H9 (cell line): Measurements from ENCODE around the gene SHTN1. TPM values are rescaled to one million over a fixed set of nuclear protein-coding genes. Genes with fewer than 3 reads are reported as not detected.

Experiments
- DNase-seq: peaks from one replicate; pipeline ENCODE4 v3.0.0-alpha.2; 2017
- H2AFZ ChIP-seq: one replicate; pipeline ENCODE4 v1.6.1; 2013; ENCODE audit warnings: mild to moderate bottlenecking, low read length, control low read depth, moderate library complexity
- H2AK5ac ChIP-seq: 2 replicates; pipeline ENCODE4 v1.6.1; 2013; ENCODE audit warnings: low read length, control low read depth, mixed read lengths; ENCODE audit not compliant: insufficient read length
- H2BK120ac ChIP-seq: one replicate; pipeline ENCODE4 v1.6.1; 2013; ENCODE audit warnings: low read depth, mild to moderate bottlenecking, low read length, control low read depth, inconsistent platforms; ENCODE audit not compliant: poor library complexity, severe bottlenecking
- H2BK12ac ChIP-seq: 2 replicates; pipeline ENCODE4 v1.6.1; 2013; ENCODE audit warnings: low read length, control low read depth, mixed read lengths, low read depth; ENCODE audit not compliant: insufficient read length
- H2BK15ac ChIP-seq: 2 replicates; pipeline ENCODE4 v1.6.1; 2013; ENCODE audit warnings: low read depth, low read length, control low read depth
- H2BK20ac ChIP-seq: one replicate; pipeline ENCODE4 v1.6.1; 2013; ENCODE audit warnings: low read depth, mild to moderate bottlenecking, low read length, control low read depth, inconsistent platforms; ENCODE audit not compliant: poor library complexity, severe bottlenecking
- H2BK5ac ChIP-seq: 2 replicates; pipeline ENCODE4 v1.6.1; 2013; ENCODE audit warnings: low read length, control low read depth, mixed read lengths; ENCODE audit not compliant: insufficient read length
- H3K14ac ChIP-seq: 2 replicates; pipeline ENCODE4 v1.6.1; 2013; ENCODE audit warnings: low read length, control low read depth; ENCODE audit not compliant: insufficient read depth
- H3K18ac ChIP-seq: 2 replicates; pipeline ENCODE4 v1.6.1; 2013; ENCODE audit warnings: low read depth, mild to moderate bottlenecking, mixed read lengths, low read length, control low read depth; ENCODE audit not compliant: insufficient read length
- H3K23ac ChIP-seq: 2 replicates; pipeline ENCODE4 v1.6.1; 2013; ENCODE audit warnings: low read length, control low read depth, mixed read lengths, low read depth; ENCODE audit not compliant: insufficient read length
- H3K23me2 ChIP-seq: 2 replicates; pipeline ENCODE4 v1.6.1; 2013; ENCODE audit warnings: low read depth, mild to moderate bottlenecking, mixed read lengths, low read length, control low read depth; ENCODE audit not compliant: insufficient read length, poor library complexity, severe bottlenecking
- H3K27ac ChIP-seq: 2 replicates; pipeline ENCODE4 v1.5.1; 2013; ENCODE audit warnings: low read length, control low read depth, mixed read lengths, low read depth; ENCODE audit not compliant: insufficient read length
- H3K27me3 ChIP-seq: 2 replicates; pipeline ENCODE4 v1.6.1; 2013; ENCODE audit warnings: low read length, control low read depth, inconsistent platforms; ENCODE audit not compliant: insufficient read depth
- H3K4ac ChIP-seq: 2 replicates; pipeline ENCODE4 v1.6.1; 2013; ENCODE audit warnings: low read depth, mild to moderate bottlenecking, control low read depth, inconsistent platforms, low read length, moderate library complexity
- H3K4me1 ChIP-seq: 2 replicates; pipeline ENCODE4 v1.6.1; 2013; ENCODE audit warnings: low read length, control low read depth, inconsistent platforms; ENCODE audit not compliant: insufficient read depth
- H3K4me2 ChIP-seq: 2 replicates; pipeline ENCODE4 v1.6.1; 2013; ENCODE audit warnings: low read length, control low read depth, mixed read lengths; ENCODE audit not compliant: insufficient read length, insufficient read depth
- H3K56ac ChIP-seq: 2 replicates; pipeline ENCODE4 v1.6.1; 2013; ENCODE audit warnings: low read depth, mild to moderate bottlenecking, mixed read lengths, low read length, control low read depth; ENCODE audit not compliant: insufficient read length
- H3K79me1 ChIP-seq: 2 replicates; pipeline ENCODE4 v1.6.1; 2013; ENCODE audit warnings: low read depth, mild to moderate bottlenecking, moderate library complexity, low read length, control low read depth, inconsistent platforms; ENCODE audit not compliant: insufficient read depth, poor library complexity, severe bottlenecking
- H3K79me2 ChIP-seq: 2 replicates; pipeline ENCODE4 v1.6.1; 2013; ENCODE audit warnings: low read length, control low read depth, inconsistent platforms; ENCODE audit not compliant: insufficient read depth
- H3K9ac ChIP-seq: 2 replicates; pipeline ENCODE4 v1.6.1; 2013; ENCODE audit warnings: low read length, control low read depth, mixed read lengths; ENCODE audit not compliant: insufficient read length; ENCODE audit errors: extremely low read depth
- H3K9me3 ChIP-seq: one replicate; pipeline ENCODE4 v1.6.1; 2013; ENCODE audit warnings: low read depth, low read length, inconsistent platforms; ENCODE audit not compliant: control insufficient read depth
- H3T11ph ChIP-seq: one replicate; pipeline ENCODE4 v1.6.1; 2013; ENCODE audit warnings: mild to moderate bottlenecking, low read length, control low read depth, inconsistent platforms
- H4K20me1 ChIP-seq: one replicate; pipeline ENCODE4 v1.6.1; 2013; ENCODE audit not compliant: control insufficient read depth, insufficient read length, insufficient read depth
- H4K5ac ChIP-seq: 2 replicates; pipeline ENCODE4 v1.6.1; 2013; ENCODE audit warnings: low read depth, mild to moderate bottlenecking, mixed read lengths, low read length, control low read depth; ENCODE audit not compliant: insufficient read length
- H4K8ac ChIP-seq: replicated peaks from 2 replicates; pipeline ENCODE4 v1.6.1; 2013; ENCODE audit warnings: low read length, control low read depth, mixed read lengths, low read depth; ENCODE audit not compliant: insufficient read length
- H4K91ac ChIP-seq: 2 replicates; pipeline ENCODE4 v1.6.1; 2013; ENCODE audit warnings: low read depth, mild to moderate bottlenecking, moderate library complexity, mixed read lengths, low read length, control low read depth; ENCODE audit not compliant: insufficient read length
- H3K27ac Mint-ChIP-seq, 3 experiments: 2 replicates in 2 of 3; 3 replicates in 1 of 3; pipeline ENCODE4 v1.8.0; 2020 to 2021; ENCODE audit warnings: mixed read lengths in 3 of 3, mild to moderate bottlenecking in 1 of 3, moderate library complexity in 1 of 3
- H3K27me3 Mint-ChIP-seq: 2 replicates; pipeline ENCODE4 v1.8.0; 2021; ENCODE audit warnings: low read depth, mild to moderate bottlenecking, moderate library complexity, mixed read lengths
- H3K36me3 Mint-ChIP-seq, 3 experiments: 2 replicates in 2 of 3; 3 replicates in 1 of 3; pipeline ENCODE4 v1.8.0; 2020 to 2021; ENCODE audit warnings: low read depth in 3 of 3, mixed read lengths in 3 of 3; ENCODE audit not compliant: insufficient read depth in 1 of 3
- H3K4me1 Mint-ChIP-seq, 2 experiments: 2 replicates each; pipeline ENCODE4 v1.8.0; 2020; ENCODE audit warnings: mixed read lengths in 2 of 2
- H3K4me3 Mint-ChIP-seq, 2 experiments: 2 replicates in 1 of 2; 3 replicates in 1 of 2; pipeline ENCODE4 v1.8.0; 2020 to 2021; ENCODE audit warnings: mild to moderate bottlenecking in 2 of 2, mixed read lengths in 2 of 2, moderate library complexity in 1 of 2
- H3K9me3 Mint-ChIP-seq, 2 experiments: 2 replicates in 1 of 2; 3 replicates in 1 of 2; pipeline ENCODE4 v1.8.0; 2020; ENCODE audit warnings: mild to moderate bottlenecking in 2 of 2, mixed read lengths in 2 of 2, moderate library complexity in 1 of 2
- WGBS: extraction: QIAGEN DNeasy Blood & Tissue Kit; methylation state at CpG from one replicate; pipeline ENCODE4 v1.1.7; 2013; ENCODE audit warnings: missing lambda C conversion rate, low lambda C conversion rate, mixed read lengths; ENCODE audit not compliant: insufficient read length; ENCODE audit errors: extremely low coverage; 5-methylcytosine and 5-hydroxymethylcytosine counted together
- total RNA-seq: library from RNA; stranded (reverse); gene quantifications from 2 replicates; pipeline ENCODE4 v1.2.1, GENCODE V29; 2021
- TF ChIP-seq, protein P1 (sequence below): fragments of 200-600 bp; sonication (generic); conservative IDR thresholded peaks from 3 replicates; pipeline ENCODE4 v1.8.0; 2021; ENCODE audit warnings: antibody characterized with exemption, mild to moderate bottlenecking

Gene SHTN1
- total RNA-seq, 1 experiment from 2014 or later: 22.1 TPM

DNA sequence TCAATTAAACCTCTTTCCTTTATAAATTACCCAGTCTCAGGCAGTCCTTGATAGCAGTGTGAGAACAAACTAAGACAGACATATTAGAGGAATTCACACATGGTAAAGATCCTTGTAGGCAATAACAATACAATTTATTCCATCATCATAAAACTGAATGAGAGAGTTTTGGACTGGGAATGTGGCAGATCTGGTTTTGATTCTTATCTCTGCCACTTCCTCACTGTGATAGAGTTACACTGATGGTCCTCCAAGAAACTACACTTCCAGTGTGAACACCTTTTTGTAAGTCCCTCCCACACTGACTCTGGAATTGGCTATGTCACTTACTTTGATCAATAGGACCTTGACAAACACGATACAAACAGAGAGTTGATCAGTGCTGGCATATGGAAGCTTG is 152.7 kb downstream of the SHTN1 start:
- no peak overlapping the region for H3K56ac ChIP-seq
- no peak overlapping the region for H2AFZ ChIP-seq
- WGBS: no CpG with 5 or more reads among the region's 1 CpG
- no peak overlapping the region for H3K23ac ChIP-seq
- H2BK15ac ChIP-seq: no peak overlapping the region
- H3K79me1 ChIP-seq: no peaks in the 10 kb centered on the region
- peaks cover 0 to 3% of the 10 kb centered on the region in 2 experiments; a peak in 2 of 5 replicates for H3K9me3 Mint-ChIP-seq
- no peaks in the 10 kb centered on the region for H4K20me1 ChIP-seq
- DNase-seq: no peak
- H4K91ac ChIP-seq: no peak overlapping the region
- H3K18ac ChIP-seq: no peak overlapping the region
- H3K27ac ChIP-seq: no peak overlapping the region
- H3K27me3 ChIP-seq: no peaks in the 10 kb centered on the region
- no peak overlapping the region for H4K5ac ChIP-seq
- H3K4ac ChIP-seq: no peak overlapping the region
- peaks cover 21 to 22% of the 10 kb centered on the region in 2 experiments for H3K4me1 Mint-ChIP-seq
- H2AK5ac ChIP-seq: no peak overlapping the region
- no peaks in the 10 kb centered on the region; a peak in 1 of 7 replicates for H3K36me3 Mint-ChIP-seq
- H3K79me2 ChIP-seq: no peaks in the 10 kb centered on the region
- TF ChIP-seq, protein P1, sequence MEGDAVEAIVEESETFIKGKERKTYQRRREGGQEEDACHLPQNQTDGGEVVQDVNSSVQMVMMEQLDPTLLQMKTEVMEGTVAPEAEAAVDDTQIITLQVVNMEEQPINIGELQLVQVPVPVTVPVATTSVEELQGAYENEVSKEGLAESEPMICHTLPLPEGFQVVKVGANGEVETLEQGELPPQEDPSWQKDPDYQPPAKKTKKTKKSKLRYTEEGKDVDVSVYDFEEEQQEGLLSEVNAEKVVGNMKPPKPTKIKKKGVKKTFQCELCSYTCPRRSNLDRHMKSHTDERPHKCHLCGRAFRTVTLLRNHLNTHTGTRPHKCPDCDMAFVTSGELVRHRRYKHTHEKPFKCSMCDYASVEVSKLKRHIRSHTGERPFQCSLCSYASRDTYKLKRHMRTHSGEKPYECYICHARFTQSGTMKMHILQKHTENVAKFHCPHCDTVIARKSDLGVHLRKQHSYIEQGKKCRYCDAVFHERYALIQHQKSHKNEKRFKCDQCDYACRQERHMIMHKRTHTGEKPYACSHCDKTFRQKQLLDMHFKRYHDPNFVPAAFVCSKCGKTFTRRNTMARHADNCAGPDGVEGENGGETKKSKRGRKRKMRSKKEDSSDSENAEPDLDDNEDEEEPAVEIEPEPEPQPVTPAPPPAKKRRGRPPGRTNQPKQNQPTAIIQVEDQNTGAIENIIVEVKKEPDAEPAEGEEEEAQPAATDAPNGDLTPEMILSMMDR: no peak
- H2BK12ac ChIP-seq: no peak overlapping the region
- H3K4me3 Mint-ChIP-seq: no peak overlapping the region
- no peak overlapping the region for H2BK5ac ChIP-seq
- no peak overlapping the region for H3T11ph ChIP-seq
- no peak overlapping the region for H3K4me2 ChIP-seq
- peaks cover 9% of the 10 kb centered on the region for H3K23me2 ChIP-seq
- H2BK20ac ChIP-seq: no peak overlapping the region
- peaks cover 27% of the 10 kb centered on the region for H3K27me3 Mint-ChIP-seq
- H2BK120ac ChIP-seq: no peak overlapping the region
- H3K9ac ChIP-seq: no peak overlapping the region
- H3K9me3 ChIP-seq: no peaks in the 10 kb centered on the region
- H3K4me1 ChIP-seq: peaks cover 5% of the 10 kb centered on the region; the same call in 1 of the 2 replicates
- H3K14ac ChIP-seq: no peak overlapping the region
- H4K8ac ChIP-seq: no peak overlapping the region
- no peak overlapping the region for H3K27ac Mint-ChIP-seq
